ENCODE results near the gene LRRC7.
"Not testable (repeated sequence)": the region's sequence is repeated elsewhere in the genome, so short reads cannot be mapped to it uniquely, and the experiment has no call there.

DNA sequence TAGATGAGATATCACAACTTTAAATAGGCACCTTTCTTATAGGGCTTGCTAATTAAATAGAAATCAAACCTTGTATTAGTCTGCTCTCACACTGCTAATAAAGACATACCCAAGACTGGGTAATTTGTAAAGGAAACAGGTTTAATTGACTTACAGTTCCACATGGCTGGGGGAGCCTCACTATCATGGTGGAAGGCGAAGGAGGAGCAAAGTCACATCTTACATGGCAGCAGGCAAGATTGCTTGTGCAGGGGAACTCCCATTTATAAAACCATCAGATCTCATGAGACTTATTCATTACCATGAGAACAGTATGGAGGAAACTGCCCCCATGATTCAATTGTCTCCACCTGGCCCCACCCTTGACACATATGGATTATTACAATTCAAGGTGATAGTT is 477.9 kb downstream of the LRRC7 start:
- TF ChIP-seq, protein P1, sequence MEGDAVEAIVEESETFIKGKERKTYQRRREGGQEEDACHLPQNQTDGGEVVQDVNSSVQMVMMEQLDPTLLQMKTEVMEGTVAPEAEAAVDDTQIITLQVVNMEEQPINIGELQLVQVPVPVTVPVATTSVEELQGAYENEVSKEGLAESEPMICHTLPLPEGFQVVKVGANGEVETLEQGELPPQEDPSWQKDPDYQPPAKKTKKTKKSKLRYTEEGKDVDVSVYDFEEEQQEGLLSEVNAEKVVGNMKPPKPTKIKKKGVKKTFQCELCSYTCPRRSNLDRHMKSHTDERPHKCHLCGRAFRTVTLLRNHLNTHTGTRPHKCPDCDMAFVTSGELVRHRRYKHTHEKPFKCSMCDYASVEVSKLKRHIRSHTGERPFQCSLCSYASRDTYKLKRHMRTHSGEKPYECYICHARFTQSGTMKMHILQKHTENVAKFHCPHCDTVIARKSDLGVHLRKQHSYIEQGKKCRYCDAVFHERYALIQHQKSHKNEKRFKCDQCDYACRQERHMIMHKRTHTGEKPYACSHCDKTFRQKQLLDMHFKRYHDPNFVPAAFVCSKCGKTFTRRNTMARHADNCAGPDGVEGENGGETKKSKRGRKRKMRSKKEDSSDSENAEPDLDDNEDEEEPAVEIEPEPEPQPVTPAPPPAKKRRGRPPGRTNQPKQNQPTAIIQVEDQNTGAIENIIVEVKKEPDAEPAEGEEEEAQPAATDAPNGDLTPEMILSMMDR (IDR thresholded peaks at IDR 0.05; ENCODE audit: poor library complexity, severe bottlenecking) = not testable (repeated sequence)
- not testable (repeated sequence) for TF ChIP-seq EP300 (conservative IDR thresholded peaks at IDR 0.05; ENCODE audit: poor library complexity, severe bottlenecking); TAF1 (IDR thresholded peaks at IDR 0.05; ENCODE audit: low read depth); EZH2 (IDR thresholded peaks at IDR 0.05; ENCODE audit: borderline replicate concordance, insufficient read depth, low read length, poor library complexity, severe bottlenecking); MXI1 (conservative IDR thresholded peaks at IDR 0.05; ENCODE audit: poor library complexity, severe bottlenecking); SMC3 (conservative IDR thresholded peaks at IDR 0.05; ENCODE audit: poor library complexity); POLR2AphosphoS5 (IDR thresholded peaks at IDR 0.05); RAD21 (conservative IDR thresholded peaks at IDR 0.05)
- TF ChIP-seq, protein P2, sequence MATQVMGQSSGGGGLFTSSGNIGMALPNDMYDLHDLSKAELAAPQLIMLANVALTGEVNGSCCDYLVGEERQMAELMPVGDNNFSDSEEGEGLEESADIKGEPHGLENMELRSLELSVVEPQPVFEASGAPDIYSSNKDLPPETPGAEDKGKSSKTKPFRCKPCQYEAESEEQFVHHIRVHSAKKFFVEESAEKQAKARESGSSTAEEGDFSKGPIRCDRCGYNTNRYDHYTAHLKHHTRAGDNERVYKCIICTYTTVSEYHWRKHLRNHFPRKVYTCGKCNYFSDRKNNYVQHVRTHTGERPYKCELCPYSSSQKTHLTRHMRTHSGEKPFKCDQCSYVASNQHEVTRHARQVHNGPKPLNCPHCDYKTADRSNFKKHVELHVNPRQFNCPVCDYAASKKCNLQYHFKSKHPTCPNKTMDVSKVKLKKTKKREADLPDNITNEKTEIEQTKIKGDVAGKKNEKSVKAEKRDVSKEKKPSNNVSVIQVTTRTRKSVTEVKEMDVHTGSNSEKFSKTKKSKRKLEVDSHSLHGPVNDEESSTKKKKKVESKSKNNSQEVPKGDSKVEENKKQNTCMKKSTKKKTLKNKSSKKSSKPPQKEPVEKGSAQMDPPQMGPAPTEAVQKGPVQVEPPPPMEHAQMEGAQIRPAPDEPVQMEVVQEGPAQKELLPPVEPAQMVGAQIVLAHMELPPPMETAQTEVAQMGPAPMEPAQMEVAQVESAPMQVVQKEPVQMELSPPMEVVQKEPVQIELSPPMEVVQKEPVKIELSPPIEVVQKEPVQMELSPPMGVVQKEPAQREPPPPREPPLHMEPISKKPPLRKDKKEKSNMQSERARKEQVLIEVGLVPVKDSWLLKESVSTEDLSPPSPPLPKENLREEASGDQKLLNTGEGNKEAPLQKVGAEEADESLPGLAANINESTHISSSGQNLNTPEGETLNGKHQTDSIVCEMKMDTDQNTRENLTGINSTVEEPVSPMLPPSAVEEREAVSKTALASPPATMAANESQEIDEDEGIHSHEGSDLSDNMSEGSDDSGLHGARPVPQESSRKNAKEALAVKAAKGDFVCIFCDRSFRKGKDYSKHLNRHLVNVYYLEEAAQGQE (IDR thresholded peaks at IDR 0.05; ENCODE audit: borderline replicate concordance) = not testable (repeated sequence)

All from neural cell (in vitro differentiated cells).